ENCODE data around the gene LOXL1.
"Not testable (repeated sequence)": the region's sequence is repeated elsewhere in the genome, so short reads cannot be mapped to it uniquely, and the experiment has no call there.

The LOXL1 gene

GRCh38 chr15:73938516-73938915, 12.3 kb downstream of the LOXL1 start:
- DNase-seq (ENCODE audit: low read depth in 2 of 2): not testable (repeated sequence)

DNA sequence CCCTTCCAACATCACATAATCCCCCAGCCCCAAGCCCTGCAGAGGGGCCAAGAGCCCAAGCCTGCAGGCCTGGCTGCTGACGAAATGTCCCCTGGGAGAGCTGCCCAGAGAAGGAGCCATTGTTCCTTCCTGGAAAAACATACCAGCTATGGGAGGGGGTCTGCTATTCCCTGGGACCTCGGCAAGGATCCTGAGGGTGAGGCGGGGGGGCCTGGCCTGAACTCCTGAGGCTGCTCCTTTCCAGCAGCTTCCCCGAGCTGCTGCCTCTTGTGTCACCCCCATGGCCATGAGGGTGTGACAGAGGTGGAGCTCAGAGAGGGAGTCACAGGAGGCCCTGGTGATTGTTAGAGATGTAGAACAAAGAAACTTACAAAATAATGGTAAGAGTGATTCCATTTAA, 12.9 kb downstream of the LOXL1 start:
- no peak for DNase-seq (ENCODE audit: low read depth in 2 of 2)

- no peak for DNase-seq (ENCODE audit: low read depth in 2 of 2)
Measured at GRCh38 chr15:73940061-73940981, 14.1 kb downstream of the LOXL1 start.

DNA sequence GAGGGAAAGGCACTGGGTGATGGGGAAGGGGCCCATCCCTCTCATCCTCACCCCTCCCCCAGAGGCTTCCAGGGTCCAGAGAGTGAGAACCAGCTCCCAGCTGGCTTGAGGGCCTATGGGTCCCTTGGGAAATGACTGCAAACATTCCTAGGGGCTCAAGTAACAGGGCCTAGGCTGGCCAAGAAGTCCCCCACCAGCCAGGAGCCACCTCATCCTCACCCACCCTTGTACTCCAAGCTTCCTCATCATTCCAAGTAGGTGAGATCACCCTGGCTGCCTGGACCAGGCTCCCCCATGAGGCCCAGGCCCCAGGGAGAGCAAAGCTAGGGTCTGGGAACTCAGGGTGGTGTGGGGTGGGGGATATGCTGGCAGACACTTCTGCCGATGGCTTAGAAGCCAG, 14.8 kb downstream of the LOXL1 start:
- no peak for DNase-seq (ENCODE audit: low read depth in 2 of 2)

GRCh38 chr15:73941449-73941848, 15.2 kb downstream of the LOXL1 start:
- DNase-seq (ENCODE audit: low read depth in 2 of 2): no peak

- no peak for DNase-seq (ENCODE audit: low read depth in 2 of 2)
Measured at GRCh38 chr15:73941871-73942635, 15.8 kb downstream of the LOXL1 start.

GRCh38 chr15:73942751-73943270, 16.5 kb downstream of the LOXL1 start:
- DNase-seq (ENCODE audit: low read depth in 2 of 2): no peak

DNA sequence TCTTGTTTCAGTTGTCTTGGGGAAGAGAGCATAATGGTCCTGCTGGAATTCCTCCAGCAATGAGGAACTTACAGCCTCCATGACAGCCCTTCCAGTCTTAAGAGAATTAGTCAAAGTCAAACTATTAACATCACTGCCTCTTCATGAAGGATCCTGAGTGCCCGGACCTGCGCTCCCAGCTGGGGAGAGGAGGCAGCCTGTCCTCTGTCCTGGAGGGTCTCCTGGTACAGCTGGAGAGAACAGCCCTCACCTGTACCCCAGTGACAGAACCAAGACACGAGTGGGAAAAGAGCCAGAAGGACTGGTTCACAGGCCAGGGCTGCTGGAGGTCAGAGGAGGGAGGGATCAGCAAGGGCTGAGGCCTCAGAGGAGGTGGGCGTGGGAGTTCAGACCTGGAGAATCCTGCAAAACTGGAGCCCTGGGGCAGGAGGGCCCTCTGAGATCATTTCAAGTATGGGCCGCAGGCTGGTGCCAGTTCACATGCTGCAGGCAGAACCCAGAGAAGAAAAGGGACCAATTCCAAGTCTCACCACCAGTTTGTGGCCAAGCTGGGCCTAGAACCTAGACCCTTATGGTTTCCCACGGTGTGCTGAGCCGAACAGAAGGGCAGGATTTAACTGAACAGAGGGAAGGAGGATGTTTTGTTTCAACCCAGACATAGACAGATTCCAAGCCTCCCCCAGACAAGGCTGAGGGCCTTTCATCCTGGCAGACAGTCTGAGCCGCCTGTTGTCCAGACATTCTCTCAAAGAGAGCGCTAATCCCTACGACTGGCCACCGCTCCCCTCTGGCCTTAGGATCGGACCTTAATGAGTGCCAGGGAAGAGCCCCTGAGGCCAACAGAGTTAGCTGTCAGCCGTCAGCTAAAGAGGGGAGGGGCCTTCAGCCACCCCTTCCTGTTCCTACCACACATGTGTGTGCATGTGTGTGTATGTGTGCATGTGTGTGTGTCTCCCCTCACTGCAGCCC, 18.2 kb downstream of the LOXL1 start:
- DNase-seq (ENCODE audit: low read depth in 2 of 2): no peak

GRCh38 chr15:73945130-73945508, 18.9 kb downstream of the LOXL1 start:
- DNase-seq (ENCODE audit: low read depth in 2 of 2): no peak

GRCh38 chr15:73946046-73946721, 19.9 kb downstream of the LOXL1 start:
- no peak for DNase-seq (ENCODE audit: low read depth in 2 of 2)

GRCh38 chr15:73946795-73947370, 20.6 kb downstream of the LOXL1 start:
- DNase-seq (ENCODE audit: low read depth in 2 of 2): no peak

DNA sequence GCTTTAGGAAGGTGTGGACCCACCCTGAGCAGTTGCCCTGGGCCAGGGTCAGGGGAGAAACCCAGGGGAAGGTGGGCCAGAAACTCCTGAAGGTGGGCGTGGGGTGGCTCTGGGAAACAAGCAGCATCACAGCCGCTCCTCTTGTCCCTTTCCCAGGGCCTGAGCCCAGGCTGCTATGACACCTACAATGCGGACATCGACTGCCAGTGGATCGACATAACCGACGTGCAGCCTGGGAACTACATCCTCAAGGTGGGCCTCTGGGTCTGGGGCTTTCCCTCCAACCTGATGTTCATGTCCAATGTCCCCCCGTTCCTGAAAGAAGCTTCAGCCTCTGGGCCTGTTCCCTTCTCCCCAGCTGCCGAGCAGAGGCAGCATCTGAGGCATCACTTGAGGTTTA, 21.4 kb downstream of the LOXL1 start:
- DNase-seq (ENCODE audit: low read depth in 2 of 2): no peak

GRCh38 chr15:73948396-73948795, 22.1 kb downstream of the LOXL1 start:
- no peak for DNase-seq (ENCODE audit: low read depth in 2 of 2)

- no peak for DNase-seq (ENCODE audit: low read depth in 2 of 2)
Measured at GRCh38 chr15:73948982-73949381, 22.7 kb downstream of the LOXL1 start.

GRCh38 chr15:73949496-73949895, 23.2 kb downstream of the LOXL1 start:
- no peak for DNase-seq (ENCODE audit: low read depth in 2 of 2)

DNA sequence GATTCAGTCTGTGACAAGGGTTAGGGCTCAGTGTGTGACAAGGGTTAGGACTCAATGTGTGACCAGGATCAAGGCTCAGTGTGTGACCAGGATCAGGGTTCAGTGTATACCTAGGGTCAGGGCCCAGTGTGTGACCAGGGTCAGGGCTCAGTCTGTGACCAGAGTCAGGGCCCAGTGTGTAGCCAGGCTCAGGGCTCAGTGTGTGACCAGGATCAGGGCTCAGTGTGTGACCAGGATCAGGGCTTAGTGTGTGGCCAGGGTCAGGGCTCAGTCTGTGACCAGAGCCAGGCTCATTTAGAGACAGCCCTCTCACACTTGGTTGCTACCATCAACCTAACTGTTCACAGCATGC, 24.2 kb downstream of the LOXL1 start:
- no peak for DNase-seq (ENCODE audit: low read depth in 2 of 2)

DNA sequence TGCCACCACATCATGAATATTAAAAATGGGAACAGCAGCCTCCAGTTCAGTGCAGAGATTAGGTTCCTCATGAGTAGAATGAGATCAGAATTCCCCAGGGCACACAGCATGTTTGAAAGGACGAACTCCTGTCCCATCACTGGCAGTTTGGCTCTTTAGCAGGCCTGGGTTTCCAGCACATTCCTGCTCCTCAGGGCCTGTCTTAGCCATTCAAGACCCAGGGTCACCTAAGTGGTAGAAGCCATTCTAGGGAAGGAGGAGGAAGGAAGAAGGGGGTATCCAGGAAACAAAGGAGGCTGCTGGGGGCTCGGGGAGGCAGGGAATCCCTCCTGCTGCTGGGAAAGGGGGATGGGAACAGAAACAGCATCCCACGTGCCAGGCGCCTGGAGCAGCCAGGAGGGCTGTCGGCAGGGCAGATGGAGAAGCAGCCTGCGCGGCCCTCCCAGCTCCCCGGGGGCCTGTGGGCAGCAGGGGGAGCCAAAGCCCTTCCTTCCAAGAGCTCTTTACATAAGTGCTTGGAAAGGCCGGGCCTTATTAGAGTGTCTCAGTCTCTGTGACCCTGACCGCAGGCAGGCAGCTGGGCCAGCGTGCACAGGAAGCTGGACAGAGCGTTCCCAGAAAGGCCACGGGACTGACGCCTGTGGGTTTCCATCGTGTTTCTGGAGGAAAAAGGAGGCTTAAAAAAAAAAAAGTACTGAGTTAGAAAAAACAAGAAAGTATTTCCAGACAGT, 24.7 kb downstream of the LOXL1 start:
- peak; percentile 47 to 52 for DNase-seq (ENCODE audit: low read depth in 2 of 2)

GRCh38 chr15:73951601-73952000, 25.3 kb downstream of the LOXL1 start:
- DNase-seq (ENCODE audit: low read depth in 2 of 2): no peak

DNA sequence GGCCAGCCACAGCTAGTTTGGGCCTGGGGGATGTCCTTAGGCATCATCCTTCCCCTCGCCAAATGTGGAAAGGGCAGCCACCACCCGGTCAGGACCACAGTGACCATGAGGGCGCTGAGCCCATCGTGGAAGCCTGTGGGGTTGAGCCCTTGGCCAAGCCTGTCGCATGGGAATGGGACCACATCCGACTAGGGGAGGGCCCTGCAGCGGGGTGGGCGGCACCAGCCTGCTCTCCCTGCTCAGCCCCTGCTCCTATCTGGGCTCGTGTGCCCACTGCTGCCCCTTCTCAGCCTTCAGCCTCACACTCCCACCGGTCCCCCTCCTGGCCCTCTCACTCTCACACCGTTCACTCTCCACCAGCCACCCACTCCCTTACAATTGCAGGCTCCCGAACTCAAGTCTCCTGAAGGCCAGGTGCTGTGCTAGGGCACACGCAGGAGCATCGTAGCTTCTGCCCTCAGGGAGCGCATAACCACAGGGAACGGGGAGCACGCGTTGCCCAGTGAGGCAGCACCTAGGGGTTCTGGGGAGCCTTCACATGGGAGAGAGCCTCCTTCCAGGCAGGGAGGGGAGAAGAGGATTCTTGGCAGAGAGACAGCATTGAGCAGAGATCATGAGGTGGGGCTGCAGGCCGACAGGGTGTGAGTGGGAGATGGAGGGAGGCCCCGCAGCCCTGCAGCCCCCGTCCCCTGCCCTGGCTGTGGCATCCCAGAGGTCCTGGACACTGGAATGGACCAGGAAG, 26.1 kb downstream of the LOXL1 start:
- DNase-seq (ENCODE audit: low read depth in 2 of 2): no peak
